UCSD-AML1 (cell line): ENCODE data around the gene LLCFC1.
"Not testable (repeated sequence)": the region's sequence is repeated elsewhere in the genome, so short reads cannot be mapped to it uniquely, and the experiment has no call there.

Experiments used
- DNase-seq: peaks from one replicate; lab custom pipeline; 2025; ENCODE audit not compliant: unreplicated experiment; lab: John Stamatoyannopoulos, UW

The LLCFC1 gene

GRCh38 chr7:142941541-142941940 lies 2.3 kb downstream of the LLCFC1 start:
- no peak for DNase-seq

DNA sequence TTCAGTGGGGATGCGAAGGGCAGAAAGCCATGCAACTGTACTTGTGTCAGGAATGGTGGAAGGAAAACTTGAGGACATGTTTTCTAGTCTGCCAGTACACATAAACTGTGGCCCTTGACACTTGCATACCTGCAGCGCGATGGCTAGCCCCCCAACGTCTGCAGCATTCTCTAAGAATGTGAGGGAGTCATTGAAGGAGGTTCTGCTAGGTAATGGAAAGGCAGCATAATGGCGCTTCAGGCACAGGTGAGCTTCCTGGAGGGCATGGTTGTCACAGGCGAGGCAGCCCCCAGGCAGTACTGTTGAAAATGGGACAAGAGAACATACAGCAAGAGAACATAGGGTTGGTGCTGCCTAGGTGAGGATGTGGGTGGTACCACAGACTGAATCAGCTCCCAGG lies 3.5 kb downstream of the LLCFC1 start:
- DNase-seq: no peak

DNA sequence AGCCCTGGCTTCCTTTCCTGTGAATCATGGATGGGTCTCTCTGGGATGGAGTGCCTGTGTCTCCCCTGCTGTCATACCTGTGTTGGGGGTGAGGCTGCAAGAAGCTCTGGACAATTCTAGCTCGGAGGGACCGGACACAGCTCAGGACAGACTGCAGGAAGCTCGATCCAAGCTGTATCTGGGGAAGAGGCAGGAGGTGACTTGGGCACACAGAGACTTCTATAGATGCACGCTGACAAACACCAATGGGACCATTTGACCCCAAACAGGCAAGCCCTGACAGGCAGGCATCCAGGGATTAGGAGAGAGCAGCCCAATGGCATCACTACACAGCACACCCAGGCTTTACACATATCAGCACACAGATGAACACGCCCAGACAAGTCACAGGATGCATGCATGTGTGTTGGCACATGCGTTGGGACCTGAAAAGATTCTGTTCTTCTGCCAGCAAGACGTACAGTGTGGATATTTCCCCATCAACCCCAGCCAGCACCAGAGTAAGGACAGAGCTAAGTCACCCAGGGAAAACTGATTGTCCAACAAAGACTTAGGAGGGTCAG lies 4.5 kb downstream of the LLCFC1 start:
- DNase-seq: no peak

DNA sequence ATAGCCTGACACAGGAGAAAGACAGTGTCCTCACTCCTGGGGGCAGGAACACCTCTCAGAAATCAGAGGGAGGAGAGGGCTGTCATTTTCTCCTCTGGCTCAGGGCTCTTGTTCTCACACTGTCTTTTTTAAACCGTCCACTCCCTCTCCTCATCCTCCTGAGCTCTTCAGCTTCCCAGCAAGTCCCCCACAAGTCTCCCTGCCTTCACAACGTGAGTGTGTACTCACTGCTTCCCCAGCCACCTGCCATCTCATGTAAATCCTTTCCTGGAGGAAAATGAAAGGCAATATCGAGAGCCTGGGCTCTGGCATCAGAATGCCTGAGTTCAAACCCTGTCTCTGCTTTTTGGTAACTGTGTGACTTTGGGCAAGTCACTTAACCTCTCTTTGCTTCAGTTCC lies 5.7 kb downstream of the LLCFC1 start:
- no peak for DNase-seq

- no peak for DNase-seq
Observed at GRCh38 chr7:142948603-142949002, 9.3 kb downstream of the LLCFC1 start.

- no peak for DNase-seq
Observed at GRCh38 chr7:142950235-142950634, 11.0 kb downstream of the LLCFC1 start.

DNA sequence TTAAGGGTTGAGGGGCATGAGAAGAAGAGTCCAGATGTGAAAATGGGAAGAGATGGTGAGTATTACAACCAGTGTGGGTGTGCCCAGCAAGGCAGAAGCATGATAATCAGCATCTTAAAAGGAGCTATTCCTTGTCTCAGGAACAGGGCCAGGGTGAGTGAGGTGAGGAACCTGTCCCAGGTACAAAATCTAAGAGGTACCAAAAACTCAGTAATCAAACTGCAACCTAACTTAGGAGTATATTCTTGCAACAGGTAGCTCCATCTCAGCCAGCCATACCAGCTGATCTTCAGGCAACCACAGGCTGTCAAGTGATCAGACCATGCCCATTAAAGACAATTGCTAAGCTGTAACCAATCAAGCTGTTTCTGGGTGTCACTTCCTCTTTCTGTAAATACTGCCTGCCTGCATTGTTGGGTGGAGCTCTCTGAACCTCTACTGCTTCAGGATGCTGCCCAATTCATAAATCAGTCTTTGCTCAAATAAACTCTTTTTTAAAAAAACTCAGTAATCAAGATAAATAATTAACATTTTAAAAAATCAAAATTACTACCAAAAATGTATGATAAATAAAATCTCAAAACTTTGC lies 15.5 kb downstream of the LLCFC1 start:
- DNase-seq: no peak

DNA sequence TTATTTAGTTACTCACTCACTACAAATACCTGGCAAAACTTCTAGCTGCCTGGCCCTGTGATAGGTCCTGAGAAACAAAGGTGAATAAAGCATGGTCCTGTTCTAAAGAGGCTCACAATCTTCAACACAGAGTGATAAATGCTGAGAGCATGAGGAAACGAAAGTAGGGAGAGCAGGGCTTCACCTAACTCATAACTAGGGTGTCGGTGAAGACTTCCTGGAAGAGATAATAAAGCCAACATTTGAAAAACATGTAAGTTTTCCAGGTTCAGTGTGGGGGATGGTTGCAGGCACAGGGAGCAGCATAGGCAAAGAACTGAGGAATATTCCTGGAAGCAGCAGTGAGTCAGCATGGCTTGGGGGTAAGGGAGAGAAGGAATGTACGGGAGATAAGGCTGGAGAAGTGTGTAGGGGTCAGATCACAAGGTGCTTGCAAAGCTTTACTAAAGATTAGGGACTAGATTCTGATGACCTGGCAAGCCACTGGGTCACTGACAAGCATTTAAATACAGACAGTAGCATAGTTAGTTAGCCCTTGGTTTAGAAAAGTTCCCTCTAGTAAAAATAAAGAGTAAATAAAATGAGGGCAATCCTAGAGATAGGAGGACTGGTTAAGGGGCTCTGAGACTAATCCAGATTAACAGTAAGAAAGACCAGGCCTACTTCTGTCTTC lies 17.8 kb downstream of the LLCFC1 start:
- no peak for DNase-seq

- DNase-seq: no peak
Observed at GRCh38 chr7:142957723-142958122, 18.4 kb downstream of the LLCFC1 start.

GRCh38 chr7:142959202-142959601 lies 19.9 kb downstream of the LLCFC1 start:
- no peak for DNase-seq

GRCh38 chr7:142960955-142961512 lies 21.8 kb downstream of the LLCFC1 start:
- DNase-seq: no peak

GRCh38 chr7:142961595-142961972 lies 22.3 kb downstream of the LLCFC1 start:
- DNase-seq: no peak

DNA sequence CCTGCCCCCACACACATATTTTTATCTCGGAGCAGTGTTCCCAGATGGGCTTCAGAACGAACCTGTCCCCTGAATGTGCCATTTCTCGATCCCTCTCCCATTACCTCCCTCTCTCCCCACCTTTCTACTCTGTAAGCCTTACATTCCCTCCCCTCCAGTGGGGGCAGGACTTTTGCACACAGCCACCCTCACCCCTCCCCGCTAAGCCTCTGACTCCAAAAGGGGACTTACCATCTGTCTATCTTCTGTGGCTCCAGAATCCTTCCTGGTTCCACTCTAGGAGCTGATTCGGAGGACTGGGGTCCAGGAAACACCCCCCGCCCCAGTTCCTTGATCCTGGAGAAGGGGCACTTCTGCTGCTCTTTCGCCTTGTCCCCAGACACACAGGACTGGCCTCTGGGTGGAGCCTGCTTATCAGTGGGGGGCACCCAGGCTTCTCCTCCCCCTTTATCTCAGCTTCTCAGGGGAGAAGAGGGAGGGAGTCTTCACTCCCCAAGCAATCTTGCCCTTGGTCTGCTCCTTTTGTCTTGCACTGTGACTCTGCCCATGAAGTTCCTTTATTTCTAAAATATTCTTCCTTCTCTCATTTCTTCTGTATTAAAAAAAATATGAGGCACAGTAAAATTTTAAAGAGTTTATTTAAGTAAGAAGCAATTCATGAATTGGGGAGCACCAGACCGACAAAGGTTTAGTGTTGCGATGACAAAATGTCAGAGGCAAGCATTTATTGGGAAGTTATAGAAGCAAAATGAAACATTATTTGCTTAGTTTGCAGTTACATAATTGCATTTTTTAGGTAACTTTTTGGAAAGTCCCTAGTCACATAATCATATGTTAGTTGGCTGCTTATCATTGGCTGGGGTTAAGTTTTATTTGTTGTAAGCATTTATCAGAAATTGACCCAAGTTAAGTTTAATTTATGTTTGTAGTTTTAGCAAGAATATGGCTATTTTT lies 23.0 kb downstream of the LLCFC1 start, which contains the start of gene KEL:
TSS of gene KEL (minus strand) at position 391 of the 954 bp plus-strand sequence. CDS start at position 234, 157 bp downstream.
- no peak for DNase-seq

GRCh38 chr7:142962991-142963390 lies 23.7 kb downstream of the LLCFC1 start:
- no peak for DNase-seq

GRCh38 chr7:142963993-142964392 lies 24.7 kb downstream of the LLCFC1 start:
- no peak for DNase-seq

DNA sequence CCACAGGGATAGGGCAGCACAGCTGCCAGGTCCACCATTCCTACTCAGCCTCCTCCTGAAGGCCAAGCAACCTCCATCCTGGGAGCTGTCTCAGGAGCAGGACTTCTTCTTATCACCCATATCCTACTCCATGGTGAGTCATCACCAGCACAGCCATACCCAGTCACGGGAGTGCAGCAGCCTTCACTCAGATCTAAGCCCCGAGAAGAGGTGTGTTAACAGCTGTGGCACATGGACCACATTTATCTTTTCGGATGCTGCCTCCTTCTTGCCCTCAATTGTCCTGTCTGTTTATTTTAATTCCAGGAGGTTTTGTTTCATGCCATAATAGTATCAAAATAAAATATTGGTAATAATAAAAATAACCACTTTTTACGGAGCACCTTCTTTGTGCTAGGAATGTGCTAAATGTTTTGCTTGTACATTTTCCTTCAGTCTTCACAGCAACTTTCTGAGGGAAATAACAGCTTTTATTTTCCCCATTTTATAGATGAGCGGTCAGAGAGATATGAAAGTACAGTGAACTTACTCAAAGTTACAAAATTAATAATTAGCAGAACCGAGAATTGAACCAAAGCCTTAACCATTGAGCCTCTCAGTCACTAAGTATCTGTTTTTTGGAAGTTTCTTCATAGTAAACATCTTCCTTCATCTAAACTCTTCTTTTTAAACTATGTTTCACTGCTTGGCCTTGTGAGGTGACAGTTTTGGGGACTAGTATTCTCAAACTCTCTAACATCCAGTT lies 25.4 kb downstream of the LLCFC1 start:
- no peak for DNase-seq

DNA sequence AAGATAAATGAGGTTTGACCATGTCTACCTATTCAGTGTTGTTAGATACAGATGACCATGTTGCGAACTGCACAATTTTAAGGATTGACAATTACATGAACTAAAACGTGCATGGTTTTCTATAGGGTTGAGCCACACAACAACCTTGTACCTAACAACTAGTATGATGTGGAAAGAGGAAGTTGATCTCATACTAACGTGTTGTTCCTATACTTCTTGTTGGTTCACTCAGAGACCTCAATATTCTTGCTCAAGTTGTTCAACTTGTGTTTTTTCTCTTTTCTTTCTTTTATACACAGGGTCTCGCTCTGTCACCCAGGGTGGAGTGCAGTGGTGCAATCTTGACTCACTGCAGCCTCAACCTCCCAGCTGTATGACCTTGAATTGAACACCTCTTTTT lies 28.9 kb downstream of the LLCFC1 start:
- DNase-seq: no peak

DNA sequence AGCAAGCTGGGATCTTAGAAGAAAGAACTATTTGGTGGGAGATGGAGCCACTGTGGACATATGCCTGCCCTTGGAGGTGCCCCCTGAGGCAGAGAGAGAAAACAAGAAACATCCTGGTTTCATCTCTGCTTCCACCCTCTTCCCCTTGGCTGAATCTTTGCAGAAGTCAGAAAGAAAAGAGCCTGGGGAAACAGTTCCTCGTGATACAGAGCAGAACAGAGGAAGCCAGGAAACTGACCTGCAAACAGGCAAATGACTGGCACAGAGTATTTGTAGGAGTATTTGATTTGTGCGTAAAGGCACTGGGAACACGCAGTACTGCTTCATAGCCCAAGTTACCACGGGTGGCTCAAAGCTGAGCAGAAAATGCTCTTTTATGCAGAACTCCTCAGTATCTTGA lies 29.9 kb downstream of the LLCFC1 start:
- no peak for DNase-seq

GRCh38 chr7:142974626-142975025 lies 35.3 kb downstream of the LLCFC1 start:
- DNase-seq: no peak

- not testable (repeated sequence) for DNase-seq
Observed at GRCh38 chr7:142978402-142978801, 39.1 kb downstream of the LLCFC1 start.
